ENCODE data around the gene GNG13.
"Not testable (repeated sequence)": the region's sequence is repeated elsewhere in the genome, so short reads cannot be mapped to it uniquely, and the experiment has no call there.

The GNG13 gene

DNA sequence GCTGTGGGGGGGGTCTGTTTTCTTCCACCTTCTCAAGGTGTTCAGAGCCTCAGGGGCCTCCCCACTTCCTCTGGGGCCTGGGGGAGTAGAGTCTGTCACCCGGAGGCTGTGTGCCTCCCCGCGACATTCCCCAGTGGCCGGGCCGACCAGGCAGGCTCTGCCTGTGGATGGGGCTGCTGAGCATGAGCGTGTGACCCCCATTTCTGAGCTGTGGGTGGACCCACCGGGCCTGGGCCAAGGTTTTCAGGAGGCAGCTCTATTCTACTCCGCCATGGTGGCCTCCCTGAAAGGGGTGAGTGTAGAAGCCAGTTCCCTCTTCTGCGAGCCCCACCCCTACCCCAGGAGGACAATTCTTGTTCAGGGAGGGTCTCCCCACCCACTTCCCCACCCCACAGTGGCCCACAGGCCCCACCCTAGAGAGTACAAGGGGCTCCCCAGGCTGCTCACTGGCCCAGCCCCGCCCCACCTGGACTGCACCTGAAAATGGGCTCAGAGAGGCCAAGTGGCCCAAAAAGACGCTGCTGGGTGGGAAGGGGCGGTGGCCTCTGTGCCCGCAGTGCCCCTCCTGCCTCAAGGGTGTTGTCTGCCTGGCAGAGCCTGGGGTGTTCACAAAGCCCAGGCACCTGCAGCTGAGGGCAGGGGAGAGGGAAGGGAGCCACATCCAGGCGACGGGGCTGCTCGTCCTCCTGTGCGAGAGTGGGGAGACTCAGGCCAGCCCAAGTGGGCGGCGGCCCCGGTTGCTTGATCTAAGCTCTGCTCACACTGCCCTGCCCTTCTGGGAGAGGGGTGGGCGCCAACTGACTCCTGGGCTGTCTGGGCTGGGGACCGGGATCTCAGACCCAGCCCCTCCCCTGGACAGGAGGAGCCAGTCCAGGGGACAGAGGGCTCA is 38.7 kb downstream of the GNG13 start:
- no peak for DNase-seq (ENCODE audit: low read depth)

DNA sequence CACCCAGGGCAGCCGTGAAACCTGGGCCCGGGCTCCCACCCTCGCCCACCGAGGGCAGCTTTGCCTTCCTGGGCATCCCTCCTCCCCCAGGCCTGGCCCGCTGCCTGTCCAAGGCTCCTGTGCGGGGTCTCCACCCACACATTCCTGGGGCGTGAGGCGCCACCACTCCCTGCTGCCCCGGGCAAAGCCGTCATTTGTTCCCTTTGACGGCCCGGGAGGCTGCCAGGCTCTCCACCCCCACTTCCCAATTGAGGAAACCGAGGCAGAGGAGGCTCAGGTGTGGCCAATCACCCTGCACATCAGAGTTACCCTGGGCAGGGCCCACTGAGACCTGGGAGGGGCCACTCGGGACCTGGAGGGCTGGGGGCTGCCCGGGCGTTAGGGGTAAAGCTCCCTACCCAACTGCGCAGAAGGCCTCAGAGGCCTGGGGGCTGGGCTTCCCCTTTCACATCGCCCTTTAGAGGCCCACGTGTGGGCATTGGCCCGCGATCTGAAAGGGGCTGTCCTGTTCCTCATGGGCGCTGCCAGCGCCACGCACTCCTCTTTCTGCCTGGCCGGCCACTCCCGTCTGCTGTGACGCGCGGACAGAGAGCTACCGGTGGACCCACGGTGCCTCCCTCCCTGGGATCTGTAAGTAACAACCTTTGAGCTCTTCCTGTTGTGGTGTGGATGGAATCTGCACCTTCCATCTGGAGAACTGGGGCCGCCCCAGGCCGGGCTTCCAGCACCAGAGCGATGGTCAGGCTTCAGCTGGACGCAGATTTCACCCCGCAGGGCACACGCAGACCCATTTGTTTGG is 39.8 kb downstream of the GNG13 start, which contains the start of gene MSLN:
Gene MSLN, plus strand, starts transcription at position 190 of the 799 bp plus-strand sequence. CDS start 1,947 bp downstream, outside the sequence.
- DNase-seq (ENCODE audit: low read depth) = no peak

DNA sequence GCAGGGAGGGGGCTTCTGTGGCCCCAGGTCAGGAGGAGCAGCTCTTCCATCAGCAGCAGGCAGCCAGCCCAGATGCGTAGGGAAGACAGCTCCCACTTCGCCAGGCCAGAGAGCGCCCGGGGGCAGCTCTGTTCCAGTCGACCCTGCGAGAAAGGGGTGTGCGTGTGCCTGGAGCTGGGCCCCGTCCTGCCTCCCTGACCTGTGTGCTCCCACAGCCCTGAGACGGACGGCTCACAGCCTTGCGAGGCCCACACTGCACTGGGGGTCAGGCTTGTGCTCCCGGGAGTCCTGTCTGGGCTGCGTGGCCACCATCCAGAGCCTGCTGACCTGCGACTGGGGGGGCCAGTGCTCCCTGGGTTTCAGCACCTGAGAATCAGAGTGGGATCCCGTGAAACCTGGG is 40.5 kb downstream of the GNG13 start:
- no peak for DNase-seq (ENCODE audit: low read depth)

DNA sequence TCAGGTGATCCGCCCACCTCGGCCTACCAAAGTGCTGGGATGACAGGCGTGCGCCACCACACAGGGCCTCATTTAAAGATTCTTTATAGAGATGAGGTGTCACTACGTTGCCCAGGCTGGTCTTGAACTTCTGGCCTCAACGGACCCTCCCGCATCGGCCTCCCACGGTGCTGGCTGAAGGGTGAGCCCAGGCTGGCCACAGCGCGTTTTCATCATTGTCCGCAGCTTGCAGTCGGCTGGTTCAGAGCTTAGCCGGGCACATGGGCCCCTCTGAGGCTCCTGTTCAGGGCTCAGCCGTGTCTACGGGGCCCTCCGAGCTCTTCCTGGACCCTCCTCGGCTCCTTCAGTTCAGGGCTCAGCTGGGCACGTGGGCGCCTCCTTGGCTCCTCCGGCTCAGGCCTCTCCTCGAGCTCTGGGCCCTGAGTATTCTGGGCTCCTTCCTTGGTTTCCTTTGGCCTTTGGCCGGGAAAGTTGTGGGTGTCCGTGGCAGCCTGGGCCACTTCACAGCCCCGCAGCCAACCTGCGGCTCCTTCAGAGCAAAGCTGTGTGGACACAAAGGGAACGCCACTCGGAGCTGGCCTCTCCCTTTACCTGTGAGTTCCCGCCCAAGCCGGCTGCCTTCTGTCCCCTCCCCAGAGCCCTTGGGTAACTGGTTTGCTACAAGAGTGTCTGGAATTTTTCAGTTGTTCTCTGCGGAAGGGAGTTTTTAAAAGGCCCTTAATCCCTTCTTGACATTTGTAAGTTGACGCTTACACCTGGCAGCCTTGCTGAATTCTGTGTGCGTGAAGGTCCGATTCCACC is 41.2 kb downstream of the GNG13 start:
- no peak for DNase-seq (ENCODE audit: low read depth)

DNA sequence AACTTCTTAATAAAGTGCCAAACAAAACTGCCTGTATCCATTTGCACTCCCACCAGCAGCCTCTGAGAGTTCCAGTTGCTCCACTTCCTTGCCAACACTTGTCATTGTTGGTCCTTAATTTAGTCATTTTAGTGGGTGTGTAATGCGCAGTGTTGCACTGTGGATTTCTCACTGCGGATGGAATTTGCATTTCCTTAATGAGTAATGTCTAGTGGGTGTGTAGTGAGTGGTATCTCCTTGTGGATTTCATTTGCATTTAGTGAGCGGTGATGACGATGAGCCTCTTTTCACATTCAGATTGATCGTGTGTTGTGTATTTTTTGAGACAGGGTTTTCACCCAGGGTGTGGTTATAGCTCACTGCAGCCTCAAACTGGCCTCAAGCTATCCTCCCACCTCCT is 44.1 kb downstream of the GNG13 start:
- DNase-seq (ENCODE audit: low read depth) = no peak

DNA sequence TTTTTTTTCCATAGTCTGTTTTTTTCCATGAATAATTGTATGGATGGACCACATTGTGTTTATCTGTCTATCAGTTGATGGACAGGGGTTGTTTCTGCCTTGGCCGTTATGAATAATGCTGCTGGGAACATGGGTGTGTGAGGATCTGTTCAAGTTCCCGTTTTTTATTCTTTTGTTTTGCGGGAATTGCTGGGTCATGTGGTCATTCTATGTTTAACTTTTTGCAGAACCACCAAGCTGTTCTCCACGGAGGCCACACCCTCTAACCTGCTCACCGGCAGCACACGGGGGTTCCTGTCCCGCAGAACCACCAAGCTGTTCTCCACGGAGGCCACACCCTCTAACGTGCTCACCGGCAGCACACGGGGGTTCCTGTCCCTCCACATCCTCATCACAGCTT is 45.9 kb downstream of the GNG13 start:
- DNase-seq (ENCODE audit: low read depth) = no peak

DNA sequence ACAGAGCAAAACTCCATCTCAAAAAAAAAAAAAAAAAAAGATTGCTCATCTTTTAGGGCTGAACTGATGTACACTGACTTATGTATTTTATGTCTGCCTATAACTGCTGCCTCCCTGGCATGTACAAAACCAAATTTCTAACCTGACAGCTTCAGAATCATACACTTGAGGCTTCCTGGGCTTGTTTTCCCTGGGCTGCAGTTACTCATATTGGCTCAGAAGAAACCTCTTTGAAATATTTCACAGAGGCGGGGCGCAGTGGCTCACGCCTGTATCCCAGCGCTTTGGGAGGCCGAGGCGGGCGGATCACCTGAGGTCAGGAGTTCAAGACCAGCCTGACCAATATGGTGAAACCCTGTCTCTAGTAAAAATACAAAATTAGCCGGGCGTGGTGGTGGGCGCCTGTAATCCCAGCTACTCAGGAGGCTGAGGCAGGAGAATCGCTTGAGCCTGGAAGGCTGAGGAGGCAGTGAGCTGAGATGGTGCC is 46.4 kb downstream of the GNG13 start:
- DNase-seq (ENCODE audit: low read depth) = not testable (repeated sequence)

DNA sequence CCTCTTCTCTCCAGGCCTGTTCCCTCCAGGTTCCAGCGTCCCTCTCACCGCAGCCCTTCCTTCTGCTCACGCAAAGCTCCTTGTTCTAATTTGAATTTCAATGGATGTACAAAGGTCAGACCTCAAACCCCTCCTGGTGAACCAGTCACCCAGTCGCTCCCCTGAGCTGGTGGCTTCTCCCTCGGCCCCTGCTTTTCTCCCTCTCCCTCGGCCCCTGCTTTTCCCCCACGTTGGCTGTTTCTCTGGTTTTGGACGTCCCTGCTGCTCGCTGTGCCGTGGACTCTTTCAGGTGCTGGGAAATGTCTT is 48.6 kb downstream of the GNG13 start:
- no peak for DNase-seq (ENCODE audit: low read depth)

DNA sequence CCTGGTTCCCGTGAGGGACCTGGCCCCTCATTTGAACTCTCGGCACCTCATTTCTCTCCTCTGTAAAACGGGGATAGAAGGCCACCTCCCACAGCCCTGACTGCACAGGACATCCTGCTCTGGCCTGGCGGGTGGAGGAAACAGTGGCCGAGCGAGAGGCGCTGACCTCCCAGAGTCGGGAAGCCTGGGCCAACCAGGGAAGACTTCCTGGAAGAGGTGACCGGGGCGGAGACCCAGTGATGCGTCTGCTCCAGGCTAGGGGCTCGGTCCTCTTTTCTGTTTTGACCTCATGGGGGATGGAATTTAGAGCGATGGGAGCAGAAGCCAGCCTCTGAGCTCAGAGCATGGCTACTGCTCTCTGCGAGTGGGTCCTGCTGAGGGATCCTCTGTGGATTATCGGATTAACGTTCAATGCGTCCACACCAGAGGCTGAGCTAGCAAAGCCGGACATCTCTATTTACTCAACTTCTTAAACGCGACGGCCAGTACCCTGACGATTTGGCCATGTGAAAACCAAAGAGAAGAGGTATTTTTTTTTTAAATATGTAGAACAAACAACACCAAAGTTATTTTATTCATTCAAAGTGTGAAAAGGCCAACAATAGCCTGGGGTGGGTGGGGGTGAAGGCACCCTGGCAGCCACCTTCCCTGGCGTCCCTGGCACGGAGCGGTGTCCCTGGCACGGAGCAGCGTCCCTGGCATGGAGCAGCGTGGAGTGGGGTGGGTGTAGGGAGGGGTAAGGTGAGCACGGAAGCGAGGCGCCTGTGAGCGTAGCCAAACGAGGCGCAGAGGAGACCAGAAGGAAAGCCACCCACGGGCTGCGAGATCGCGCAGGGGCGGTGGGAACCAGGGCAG is 49.2 kb downstream of the GNG13 start:
- DNase-seq (ENCODE audit: low read depth) = no peak

DNA sequence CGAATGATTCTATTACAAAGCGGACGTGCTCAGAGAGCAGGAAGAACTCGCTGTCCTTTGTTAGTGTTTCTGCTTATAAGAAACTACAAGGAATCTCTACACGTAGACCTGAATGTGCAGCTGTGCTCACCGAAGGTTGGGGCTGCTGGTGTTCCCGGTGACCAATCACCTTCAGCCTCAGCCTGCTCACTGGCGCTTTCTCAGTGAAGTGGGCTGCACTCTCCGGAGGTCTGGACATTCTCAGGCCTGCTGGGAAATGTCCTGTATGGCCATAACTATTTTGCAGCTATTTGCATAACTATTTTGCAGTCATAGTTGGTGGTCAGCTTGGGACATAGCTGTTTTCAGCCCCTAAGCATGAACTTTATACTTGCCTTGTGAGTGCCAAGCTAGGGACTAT is 50.0 kb downstream of the GNG13 start:
- no peak for DNase-seq (ENCODE audit: low read depth)

DNA sequence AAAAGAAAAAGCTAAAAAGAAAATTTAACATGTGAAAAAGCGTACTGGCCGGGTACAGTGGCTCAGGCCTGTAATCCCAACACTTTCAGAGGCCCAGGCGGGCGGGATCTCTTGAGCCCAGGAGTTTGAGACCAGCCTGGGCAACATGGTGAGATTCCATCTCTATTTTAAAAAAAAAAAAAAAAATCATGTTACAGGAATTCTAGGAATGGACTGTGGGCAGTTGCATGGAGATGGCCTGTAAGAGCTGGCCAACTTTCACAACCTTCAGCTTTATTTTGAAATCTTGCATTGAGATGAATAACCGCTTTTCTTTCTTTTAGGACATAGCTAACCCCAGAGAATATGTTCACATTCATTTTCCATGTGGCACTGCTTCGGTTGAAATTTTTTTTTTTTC is 51.5 kb downstream of the GNG13 start:
- DNase-seq (ENCODE audit: low read depth) = no peak

Measured in activated T-helper 1 cell treated with Interleukin-2 at 50 U/mL for 16 hours (primary cell).